Heart left ventricle (tissue), 13 donors: ENCODE data around the gene DOCK1.

Experiments used
- CTCF ChIP-seq, 12 donors: fragments of 200-600 bp; sonication (generic) in 4 of 12; IDR thresholded peaks; one replicate each; pipeline versions ENCODE4 v1.5.0 to v1.8.0; 2018 to 2022; ENCODE audit warnings: antibody characterized with exemption in 12 of 12, mild to moderate bottlenecking in 5 of 12
- POLR2A ChIP-seq, 2 donors: fragments of 450-650 bp; IDR thresholded peaks; one replicate each; pipeline ENCODE4 v1.6.1; 2017; ENCODE audit warnings: antibody characterized with exemption in 2 of 2, mild to moderate bottlenecking in 2 of 2, moderate library complexity in 2 of 2
- donor health status: ischemic (EF 13 %, LVEDD 7.1; RV severe dilation, severe dysfunction).
- donor health status: DM: no; HTN: yes; CAD: no.
- donor health status: DM: no; HTN: no; CAD: no.
- donor health status: ischemic (EF 25% LVEDD 6.9; RV normal size, moderate dysfunction).
- donor health status: ischemic (EF 25% LVEDD 5.7; RV mildly dilated, moderate dysfunction).
- donor health status: ischemic (EF 35%, LVEDD 5.7; RV mildly dilated, moderate dysfunction).
- donor health status: nonischemic (EF 11% LVEDD 7.7; RV severe dilation, severe dysfunction).
- donor health status: DM: yes; HTN: yes; CAD: no.
- donor health status: PGD.
- donor health status: ischemic (EF 29% LVEDD 5.4; RV normal size, mild dysfunction).
- donor health status: nonischemic (EF 23%, LVEDD 6.1; RV moderate dilation, normal function).

GRCh38 chr10:127276794-127277462 lies 371.7 kb downstream of the DOCK1 start:
- no peak for TF ChIP-seq CTCF (IDR thresholded peaks at IDR 0.05)
- TF ChIP-seq POLR2A (IDR thresholded peaks at IDR 0.05) = no peak
